ENCODE results near the gene ZNF837.
"Not testable (repeated sequence)": the region's sequence is repeated elsewhere in the genome, so short reads cannot be mapped to it uniquely, and the experiment has no call there.

Gene ZNF837

DNA sequence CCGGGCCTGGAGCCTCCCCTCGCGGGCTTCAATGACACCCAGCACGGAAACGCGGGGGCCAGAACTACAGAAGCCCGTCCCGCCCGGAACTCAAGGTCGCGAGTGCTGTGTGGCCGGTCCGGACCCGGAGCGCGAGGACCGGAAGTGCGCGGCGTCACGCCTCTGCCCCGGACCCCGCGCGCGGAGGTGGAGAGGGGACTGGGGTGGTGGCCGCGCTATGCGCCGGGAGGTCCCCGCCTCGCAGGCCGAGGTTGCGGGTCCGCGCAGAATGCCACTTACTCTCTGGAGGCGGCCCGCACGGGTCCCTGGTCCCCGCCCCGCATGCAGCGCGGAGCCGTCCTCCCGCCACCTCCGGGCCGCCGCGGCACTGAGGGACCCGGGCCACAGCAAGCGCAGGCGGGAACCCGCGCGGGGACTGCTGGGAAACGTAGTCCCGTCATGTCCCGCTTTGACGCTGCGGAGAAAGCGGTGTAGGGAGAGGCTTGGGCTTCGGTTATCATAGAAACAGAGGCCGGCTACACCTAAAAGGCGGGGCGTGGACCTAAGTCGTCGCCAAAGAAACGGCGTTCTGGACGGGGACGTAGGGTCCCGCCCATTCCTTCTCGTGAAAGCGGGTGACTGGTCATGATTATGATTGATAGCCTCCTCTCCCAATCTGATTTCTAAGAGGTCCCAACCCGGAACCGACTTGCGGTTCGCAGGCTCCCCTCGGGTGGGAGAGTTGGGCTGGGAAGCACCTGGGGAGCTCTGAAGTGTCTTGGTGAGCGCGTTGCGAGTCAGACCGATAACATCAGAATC, at the start of gene ZNF837:
Gene ZNF837, minus strand, starts transcription at position 369 of the 798 bp plus-strand sequence. CDS start 11,698 bp downstream, outside the sequence.
- CTCF ChIA-PET: interaction anchor here (0.6 to 1.4 kb wide), 2 partner anchors 57 to 138 kb away, joined by 3 read pairs; no protein-coding TSS in a partner anchor
- DNase-seq: peak; percentile 99
- H3K36me3 Mint-ChIP-seq: no peaks in the 10 kb centered on the region
- H3K27ac Mint-ChIP-seq: peak within 1 kb of the TSS; percentile 91
- peaks cover 36% of the 10 kb centered on the region for H3K4me1 Mint-ChIP-seq
- no peaks in the 10 kb centered on the region for H3K9me3 Mint-ChIP-seq
- H3K27me3 Mint-ChIP-seq: no peaks in the 10 kb centered on the region
- peak within 1 kb of the TSS; percentile 84 for H3K4me3 Mint-ChIP-seq

DNA sequence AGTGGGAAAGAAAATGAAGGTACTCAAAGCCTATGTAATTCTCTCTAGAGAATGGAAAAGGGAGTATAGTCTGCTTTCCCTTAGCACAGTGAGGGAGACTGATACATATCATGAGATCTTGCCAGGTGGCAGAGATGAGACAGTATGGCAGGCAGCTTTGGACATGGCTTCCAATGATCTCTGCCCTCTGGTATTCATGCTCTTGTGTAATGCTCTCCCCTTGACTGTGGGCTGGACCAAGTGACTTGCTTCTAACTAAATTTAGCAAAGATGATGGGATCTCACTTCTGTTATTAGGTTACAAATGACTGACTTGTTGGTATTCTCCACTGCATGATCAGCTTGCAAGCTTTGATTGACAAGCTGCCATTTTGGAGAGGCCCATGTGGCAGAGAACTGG, 48.9 kb upstream of the ZNF837 start:
- no peaks in the 10 kb centered on the region for H3K4me1 Mint-ChIP-seq
- H3K9me3 Mint-ChIP-seq: peaks cover 85% of the 10 kb centered on the region
- H3K27ac Mint-ChIP-seq: no peak overlapping the region
- H3K27me3 Mint-ChIP-seq: no peaks in the 10 kb centered on the region
- DNase-seq: no peak
- peaks cover 31% of the 10 kb centered on the region for H3K36me3 Mint-ChIP-seq
- no peak overlapping the region for H3K4me3 Mint-ChIP-seq
- CTCF ChIA-PET: interaction anchor here (1.8 kb wide), 1 partner anchor 201 kb away, joined by 5 read pairs; the partner anchor contains the start of gene ZNF544

DNA sequence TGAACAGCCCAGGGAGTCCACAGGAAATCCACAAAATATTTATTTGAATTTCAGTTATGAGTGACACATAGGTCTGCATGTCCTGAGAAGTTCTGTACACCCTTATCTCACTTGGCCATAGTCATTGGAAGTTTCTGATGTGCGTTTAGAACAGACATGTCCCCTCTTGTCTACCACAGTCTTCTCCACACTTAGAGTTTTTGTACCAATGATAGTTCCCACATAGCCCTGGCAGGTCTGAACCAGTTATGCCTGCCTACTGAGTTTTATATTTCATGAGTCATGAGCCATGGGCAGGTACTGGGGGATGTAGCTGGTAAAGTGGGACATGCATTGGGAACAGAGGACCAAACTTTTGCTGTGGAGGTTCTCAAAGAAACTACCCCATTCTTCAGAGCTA, 47.8 kb upstream of the ZNF837 start:
- Mint-ChIP-seq H3K4me3 (no peak overlapping the region), H3K27ac (no peak overlapping the region), H3K9me3 (peaks cover 75% of the 10 kb centered on the region), H3K36me3 (peaks cover 20% of the 10 kb centered on the region), H3K4me1 (no peaks in the 10 kb centered on the region), H3K27me3 (no peaks in the 10 kb centered on the region)
- CTCF ChIA-PET: interaction anchor here (1.8 kb wide), 1 partner anchor 200 kb away, joined by 5 read pairs; the partner anchor contains the start of gene ZNF544
- no peak for DNase-seq

DNA sequence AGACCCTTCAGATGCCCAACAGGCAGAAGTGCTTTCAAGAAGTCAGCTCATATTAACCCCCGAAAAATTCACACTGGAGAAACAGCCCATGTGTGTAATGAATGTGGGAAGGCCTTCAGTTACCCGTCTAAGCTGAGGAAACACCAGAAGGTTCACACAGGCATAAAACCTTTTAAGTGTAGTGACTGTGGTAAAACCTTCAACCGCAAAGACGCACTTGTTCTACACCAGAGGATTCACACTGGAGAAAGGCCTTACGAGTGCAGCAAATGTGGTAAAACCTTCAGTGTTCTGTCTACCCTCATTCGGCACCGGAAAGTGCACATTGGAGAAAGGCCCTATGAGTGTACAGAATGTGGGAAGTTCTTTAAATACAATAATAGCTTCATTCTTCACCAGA, 36.2 kb upstream of the ZNF837 start:
- DNase-seq: no peak
- H3K9me3 Mint-ChIP-seq: peaks cover 13% of the 10 kb centered on the region
- H3K4me3 Mint-ChIP-seq: no peak overlapping the region
- peaks cover 45% of the 10 kb centered on the region for H3K36me3 Mint-ChIP-seq
- CTCF ChIA-PET: no interaction called here
- no peak overlapping the region for H3K27ac Mint-ChIP-seq
- H3K27me3 Mint-ChIP-seq: no peaks in the 10 kb centered on the region
- no peaks in the 10 kb centered on the region for H3K4me1 Mint-ChIP-seq

DNA sequence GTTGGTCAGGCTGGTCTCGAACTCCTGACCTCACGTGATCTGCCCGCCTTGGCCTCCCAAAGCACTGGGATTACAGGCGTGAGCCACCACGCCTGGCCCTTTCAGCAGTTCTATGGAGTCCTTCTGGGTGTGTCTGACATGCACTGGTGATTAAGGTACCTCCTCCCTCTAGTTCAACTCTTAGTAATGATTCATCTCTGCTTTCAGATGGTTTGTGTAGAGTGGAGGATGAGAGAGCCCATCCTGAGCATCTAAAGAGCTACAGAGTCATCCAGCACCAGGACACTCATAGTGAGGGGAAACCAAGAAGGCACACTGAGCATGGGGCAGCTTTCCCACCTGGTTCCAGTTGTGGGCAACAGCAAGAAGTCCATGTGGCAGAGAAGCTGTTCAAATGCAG, 35.8 kb upstream of the ZNF837 start:
- no peak overlapping the region for H3K27ac Mint-ChIP-seq
- peaks cover 43% of the 10 kb centered on the region for H3K36me3 Mint-ChIP-seq

DNA sequence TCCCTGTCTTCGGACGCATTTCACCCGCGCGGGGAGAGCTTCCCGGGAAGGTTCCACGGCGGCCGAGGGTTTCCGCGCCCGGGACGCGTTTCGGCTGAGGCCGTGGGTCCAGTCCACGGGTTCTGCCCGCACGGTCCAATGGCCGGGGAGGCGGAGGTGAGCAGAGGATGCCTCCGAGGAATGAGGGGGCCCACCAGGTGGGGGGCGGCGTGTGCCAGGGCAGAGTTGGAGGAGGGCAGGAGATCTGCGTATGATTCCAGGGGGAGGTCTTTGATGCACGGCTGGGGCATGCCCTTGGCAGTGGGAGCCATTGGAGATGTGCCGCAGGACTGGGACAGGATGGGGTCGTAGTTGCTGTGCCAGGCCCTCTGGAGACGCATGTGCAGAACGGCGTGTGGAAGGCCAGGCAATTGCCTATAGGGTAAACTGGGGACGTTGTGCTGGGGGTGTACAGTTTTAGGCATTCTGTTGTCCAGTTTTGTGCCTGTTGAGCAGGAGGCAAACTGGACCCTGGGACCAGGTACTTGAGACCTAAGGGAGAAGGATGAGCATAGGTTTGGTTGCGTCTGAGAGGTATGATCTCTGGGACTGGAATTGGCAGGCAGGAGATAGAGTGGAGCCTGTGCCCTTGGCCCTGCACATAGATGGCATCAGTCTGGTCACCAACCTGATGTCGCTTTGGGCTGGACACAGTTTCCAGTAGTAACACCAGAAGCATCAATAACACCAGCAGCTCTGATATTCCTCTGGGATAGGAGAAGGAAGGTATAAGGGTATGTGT, 28.4 kb upstream of the ZNF837 start:
- CTCF ChIA-PET: interaction anchor here (0.7 kb wide), 1 partner anchor 42 kb away, joined by 3 read pairs; the partner anchor contains the start of gene ZNF324B
- Mint-ChIP-seq H3K36me3 (peaks cover 12% of the 10 kb centered on the region), H3K9me3 (no peaks in the 10 kb centered on the region), H3K4me1 (peaks cover 33% of the 10 kb centered on the region), H3K4me3 (peak overlapping the region; percentile 95), H3K27ac (peak overlapping the region; percentile 16), H3K27me3 (no peaks in the 10 kb centered on the region)
- peak; percentile 41 for DNase-seq

More for the DNA sequence above, 35.8 kb upstream of the ZNF837 start:
- Mint-ChIP-seq H3K27me3 (no peaks in the 10 kb centered on the region), H3K9me3 (peaks cover 13% of the 10 kb centered on the region), H3K4me1 (no peaks in the 10 kb centered on the region), H3K4me3 (no peak overlapping the region)
- DNase-seq: no peak
- CTCF ChIA-PET: no interaction called here

DNA sequence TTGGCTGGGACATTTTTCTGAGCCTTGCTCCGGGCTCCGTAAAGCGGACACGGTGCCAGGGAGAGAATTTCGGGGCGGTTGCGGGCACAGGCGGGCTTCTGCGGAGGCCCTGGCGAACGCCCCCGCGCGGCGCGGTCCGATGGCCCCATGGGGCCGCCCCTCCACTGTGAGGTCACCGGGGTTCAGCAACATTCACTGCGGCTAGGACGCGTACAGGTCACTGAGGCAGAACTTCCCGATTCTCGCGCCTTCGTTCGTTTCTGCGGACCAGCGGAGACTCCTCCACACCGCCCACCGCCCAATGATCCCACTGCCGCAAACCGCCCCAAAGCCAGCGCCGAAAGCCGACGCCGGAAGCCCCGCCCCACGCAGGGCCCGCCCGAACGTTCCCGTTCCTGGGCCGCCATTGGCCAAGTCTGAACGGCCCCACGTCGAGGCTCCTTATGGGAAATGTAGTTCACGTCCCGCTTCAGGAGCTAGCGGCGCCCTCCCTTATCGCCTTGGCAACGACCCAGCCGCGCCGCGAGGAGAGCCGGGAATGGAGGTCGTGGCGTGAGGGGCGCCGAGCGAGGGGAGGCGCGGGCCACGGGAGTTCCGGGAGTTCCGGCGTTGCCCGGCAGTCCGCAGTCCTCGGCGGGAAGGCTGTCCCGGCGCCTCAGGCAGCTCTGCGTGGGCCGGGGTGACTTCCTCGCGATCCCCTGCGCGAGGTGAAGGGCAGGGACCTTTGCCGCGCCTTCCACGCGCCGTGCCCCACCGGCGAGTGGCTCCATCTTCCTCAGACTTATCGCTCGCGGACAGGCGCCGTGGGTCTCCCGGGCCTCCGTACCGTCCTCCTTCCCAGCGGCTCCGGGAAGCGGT, 27.6 kb upstream of the ZNF837 start, which contains the start of gene ZNF584:
Gene ZNF584, plus strand, starts transcription at position 498 of the 858 bp plus-strand sequence. CDS start 499 bp downstream, outside the sequence.
- Mint-ChIP-seq H3K9me3 (no peaks in the 10 kb centered on the region), H3K27ac (peak within 1 kb of the TSS; percentile 93), H3K27me3 (no peaks in the 10 kb centered on the region), H3K36me3 (peaks cover 14% of the 10 kb centered on the region), H3K4me3 (peak within 1 kb of the TSS; percentile 95), H3K4me1 (peaks cover 40% of the 10 kb centered on the region)
- peak; percentile 97 for DNase-seq
- CTCF ChIA-PET: interaction anchor here (0.7 kb wide), 1 partner anchor 43 kb away, joined by 3 read pairs; the partner anchor contains the start of gene ZNF324B

DNA sequence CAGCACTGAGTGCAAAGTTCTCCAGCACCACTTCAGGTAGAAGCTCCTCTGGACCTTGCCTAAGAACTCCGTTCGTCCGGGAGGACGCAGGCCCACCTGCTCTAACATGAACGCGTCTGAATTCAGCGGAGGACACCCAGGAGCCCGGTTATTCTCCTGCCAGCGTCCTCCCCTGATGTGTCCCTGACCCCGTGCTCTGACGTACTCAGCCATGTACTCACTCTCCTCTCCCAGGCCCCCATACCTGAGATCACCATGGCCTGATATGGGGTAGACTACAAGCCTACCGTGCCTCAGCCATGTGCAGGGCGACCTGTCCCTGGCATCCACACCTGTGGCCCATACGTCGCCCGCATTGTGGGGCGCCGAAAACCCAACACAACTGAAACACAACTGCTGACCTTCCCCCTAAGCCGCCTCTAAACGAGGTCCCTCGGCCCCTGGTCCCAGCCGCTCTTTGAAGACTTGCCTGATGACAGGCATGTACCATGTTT, 26.9 kb upstream of the ZNF837 start:
- peaks cover 12% of the 10 kb centered on the region for H3K36me3 Mint-ChIP-seq
- no peaks in the 10 kb centered on the region for H3K9me3 Mint-ChIP-seq
- peak overlapping the region; percentile 93 for H3K27ac Mint-ChIP-seq
- no peaks in the 10 kb centered on the region for H3K27me3 Mint-ChIP-seq
- H3K4me1 Mint-ChIP-seq: peaks cover 45% of the 10 kb centered on the region
- peak overlapping the region; percentile 95 for H3K4me3 Mint-ChIP-seq
- CTCF ChIA-PET: interaction anchor here (1.5 kb wide), 2 partner anchors 55 to 186 kb away, joined by 4 read pairs; no protein-coding TSS in a partner anchor
- no peak for DNase-seq

DNA sequence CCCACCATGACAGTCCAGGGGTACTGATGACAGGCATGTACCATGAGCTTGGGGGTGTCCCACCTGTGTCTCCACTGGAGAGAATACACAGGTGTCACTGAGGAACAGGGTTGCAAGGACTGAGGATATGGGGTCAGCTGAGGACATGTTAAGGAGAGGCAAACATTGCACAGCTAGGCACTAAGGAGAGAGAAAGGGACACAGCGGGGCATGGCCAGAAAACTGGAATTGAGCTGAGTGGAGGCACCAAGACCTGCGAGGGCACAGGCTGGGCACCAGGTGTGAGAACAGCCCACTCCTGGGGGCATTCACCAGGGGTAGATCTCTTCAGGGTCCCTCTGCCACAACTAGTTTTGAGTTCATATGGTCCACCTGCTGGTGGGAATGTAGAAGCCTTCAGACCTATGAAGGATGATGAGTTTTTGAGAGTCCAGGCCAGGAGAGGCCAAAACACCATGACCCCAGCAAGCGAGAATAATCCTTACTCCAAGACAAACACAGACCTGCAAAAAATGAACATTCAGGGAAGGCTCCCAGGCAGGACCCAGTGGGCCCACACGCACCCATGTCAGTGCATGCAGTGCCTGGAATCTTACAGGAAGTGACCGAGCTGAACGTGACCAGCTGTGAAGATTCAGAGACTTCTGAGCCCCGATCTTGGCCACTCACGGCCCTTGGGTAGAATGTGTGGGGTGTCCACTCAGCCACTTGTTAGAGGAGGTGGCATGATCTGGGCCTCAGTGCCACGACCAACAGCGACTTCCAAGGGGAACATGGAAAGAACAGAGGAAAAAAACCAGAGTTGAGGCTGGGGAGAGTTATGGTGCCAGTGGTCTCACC, 26.2 kb upstream of the ZNF837 start:
- CTCF ChIA-PET: interaction anchor here (1.5 kb wide), 2 partner anchors 56 to 186 kb away, joined by 4 read pairs; no protein-coding TSS in a partner anchor
- DNase-seq: no peak
- H3K27ac Mint-ChIP-seq: peak overlapping the region; percentile 93
- H3K36me3 Mint-ChIP-seq: peaks cover 10% of the 10 kb centered on the region
- peak overlapping the region; percentile 95 for H3K4me3 Mint-ChIP-seq
- no peaks in the 10 kb centered on the region for H3K27me3 Mint-ChIP-seq
- peaks cover 45% of the 10 kb centered on the region for H3K4me1 Mint-ChIP-seq
- no peaks in the 10 kb centered on the region for H3K9me3 Mint-ChIP-seq

DNA sequence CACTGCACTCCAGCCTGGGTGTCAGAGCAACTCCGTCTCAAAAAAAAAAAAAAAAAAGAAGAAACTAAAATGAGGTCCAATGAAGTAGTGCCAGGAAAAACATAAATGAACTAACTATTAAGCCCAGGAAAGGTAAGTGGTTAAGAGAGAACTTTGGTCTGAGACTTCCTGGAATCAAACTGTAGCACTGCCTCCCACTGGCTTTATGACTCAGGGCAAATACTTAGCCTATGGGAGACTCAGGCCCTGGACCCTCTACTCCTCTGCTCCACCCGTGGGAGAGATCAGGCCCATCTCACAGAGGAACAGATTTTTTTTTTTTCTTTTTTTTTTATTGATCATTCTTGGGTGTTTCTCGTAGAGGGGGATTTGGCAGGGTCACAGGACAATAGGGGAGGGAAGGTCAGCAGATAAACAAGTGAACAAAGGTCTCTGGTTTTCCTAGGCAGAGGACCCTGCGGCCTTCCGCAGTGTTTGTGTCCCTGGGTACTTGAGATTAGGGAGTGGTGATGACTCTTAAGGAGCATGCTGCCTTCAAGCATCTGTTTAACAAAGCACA, 23.2 kb upstream of the ZNF837 start:
- DNase-seq, H3K27ac Mint-ChIP-seq, H3K36me3 Mint-ChIP-seq, H3K4me3 Mint-ChIP-seq, H3K9me3 Mint-ChIP-seq: not testable (repeated sequence)
- CTCF ChIA-PET: interaction anchor here (0.6 kb wide), 1 partner anchor 87 kb away, joined by 5 read pairs; no protein-coding TSS in a partner anchor
- peaks cover 12% of the 10 kb centered on the region for H3K27me3 Mint-ChIP-seq
- H3K4me1 Mint-ChIP-seq: peaks cover 50% of the 10 kb centered on the region

DNA sequence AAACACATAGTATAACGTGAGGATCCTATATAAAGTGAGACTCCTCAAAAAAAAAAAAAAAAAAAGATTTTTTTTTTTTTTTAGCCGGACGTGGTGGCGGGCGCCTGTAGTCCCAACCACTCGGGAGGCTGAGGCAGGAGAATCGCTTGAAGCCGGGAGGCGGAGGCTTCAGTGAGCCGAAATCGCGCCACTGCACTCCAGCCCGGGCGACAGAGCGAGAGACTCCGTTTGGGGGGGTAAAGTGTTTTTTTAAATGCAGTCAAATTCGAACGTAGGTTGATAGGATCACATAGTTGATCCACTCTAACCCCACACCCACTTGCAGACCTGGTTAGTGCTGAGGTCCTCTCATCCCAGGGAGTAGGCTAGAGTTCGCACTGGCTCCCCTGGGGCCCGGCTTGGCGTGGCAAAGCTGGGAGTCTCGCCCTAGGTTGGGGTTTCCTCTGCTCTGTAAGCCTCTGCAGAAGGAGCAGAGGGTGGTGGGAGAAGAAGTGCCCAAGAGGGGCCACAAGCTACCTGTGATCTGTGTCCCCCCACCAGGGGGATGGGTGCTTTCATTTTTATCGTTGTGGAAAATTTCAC, 21.1 kb upstream of the ZNF837 start:
- DNase-seq: peak; percentile 45
- Mint-ChIP-seq H3K9me3 (no peaks in the 10 kb centered on the region), H3K27ac (no peak overlapping the region), H3K27me3 (peaks cover 27% of the 10 kb centered on the region), H3K36me3 (peaks cover 4% of the 10 kb centered on the region), H3K4me3 (peak overlapping the region; percentile 57), H3K4me1 (peaks cover 36% of the 10 kb centered on the region)
- CTCF ChIA-PET: interaction anchor here (0.7 kb wide), 1 partner anchor 20 kb away, joined by 3 read pairs; no protein-coding TSS in a partner anchor
